ENCODE measurements around the gene KIF1A. TPM values are rescaled to one million over a fixed set of nuclear protein-coding genes. Genes with fewer than 3 reads are reported as not detected.
"Not testable (repeated sequence)": the region's sequence is repeated elsewhere in the genome, so short reads cannot be mapped to it uniquely, and the experiment has no call there.

KIF1A gene
- total RNA-seq, 4 donors from 2014 or later = 1.7 to 4.1 (median 3.4) TPM

- H3K9me3 ChIP-seq = no peaks in the 10 kb centered on the region
- no peak overlapping the region for H3K27ac ChIP-seq (replicated peaks in 1 of 4)
- H3K27me3 ChIP-seq = peaks cover 0 to 56% (median 2%) of the 10 kb centered on the region in 4 donors
- H3K4me3 ChIP-seq = no peak overlapping the region
- WGBS = 74% methylated on average over 29 of the region's 67 CpGs
- no peaks in the 10 kb centered on the region for H3K36me3 ChIP-seq
- no peak for DNase-seq (ENCODE audit: extremely low spot score)
- intact Hi-C loops (cut with DNase I) = loop anchor here (10.0 kb wide), 1 partner anchor 186 kb away; no protein-coding TSS in a partner anchor
- H3K4me1 ChIP-seq = no peaks in the 10 kb centered on the region
- TF ChIP-seq EP300 (IDR thresholded peaks at IDR 0.05) (no peak), POLR2A (IDR thresholded peaks at IDR 0.05; ENCODE audit: low read depth) (no peak), CTCF (IDR thresholded peaks at IDR 0.05) (no peak), POLR2AphosphoS5 (IDR thresholded peaks at IDR 0.05) (no peak)
These were observed 118.8 kb downstream of the KIF1A start for GRCh38 chr2:240701091-240701735.

- peaks cover 0 to 56% (median 2%) of the 10 kb centered on the region in 4 donors for H3K27me3 ChIP-seq
- H3K36me3 ChIP-seq; H3K27ac ChIP-seq (replicated peaks in 1 of 4); H3K4me1 ChIP-seq; H3K9me3 ChIP-seq; H3K4me3 ChIP-seq; DNase-seq (ENCODE audit: extremely low spot score): not testable (repeated sequence)
- WGBS = 84% methylated on average over 17 of the region's 21 CpGs
- intact Hi-C loops (cut with DNase I) = loop anchor here (10.0 kb wide), 1 partner anchor 186 kb away; no protein-coding TSS in a partner anchor
These were observed 119.4 kb downstream of the KIF1A start for GRCh38 chr2:240700616-240701015.

GRCh38 chr2:240699835-240700234 is 120.2 kb downstream of the KIF1A start:
- intact Hi-C loops (cut with DNase I) = loop anchor here (10.0 kb wide), 1 partner anchor 185 kb away; no protein-coding TSS in a partner anchor
- not testable (repeated sequence) for H3K4me3 ChIP-seq; DNase-seq (ENCODE audit: extremely low spot score); H3K27ac ChIP-seq (replicated peaks in 1 of 4); H3K36me3 ChIP-seq; H3K4me1 ChIP-seq; H3K9me3 ChIP-seq
- H3K27me3 ChIP-seq = peaks cover 0 to 50% (median 2%) of the 10 kb centered on the region in 4 donors
- 83% methylated on average over 2 of the region's 8 CpGs for WGBS

- H3K9me3 ChIP-seq; H3K27ac ChIP-seq (replicated peaks in 1 of 4); DNase-seq (ENCODE audit: extremely low spot score); H3K36me3 ChIP-seq; H3K4me1 ChIP-seq; intact Hi-C loops (cut with DNase I); H3K4me3 ChIP-seq: not testable (repeated sequence)
- H3K27me3 ChIP-seq = peaks cover 0 to 42% (median 2%) of the 10 kb centered on the region in 4 donors
- 48% methylated on average over 8 of the region's 33 CpGs for WGBS
These were observed 121.0 kb downstream of the KIF1A start for GRCh38 chr2:240698852-240699561.

GRCh38 chr2:240696469-240696868 is 123.5 kb downstream of the KIF1A start:
- H3K9me3 ChIP-seq; intact Hi-C loops (cut with DNase I); DNase-seq (ENCODE audit: extremely low spot score); H3K36me3 ChIP-seq; H3K4me3 ChIP-seq; H3K4me1 ChIP-seq; H3K27ac ChIP-seq (replicated peaks in 1 of 4): not testable (repeated sequence)
- H3K27me3 ChIP-seq = peaks cover 0 to 17% (median 0%) of the 10 kb centered on the region in 4 donors
- no CpG with 5 or more reads among the region's 13 CpGs for WGBS

- H3K27me3 ChIP-seq; intact Hi-C loops (cut with DNase I); H3K27ac ChIP-seq (replicated peaks in 1 of 4); H3K36me3 ChIP-seq; H3K9me3 ChIP-seq; H3K4me1 ChIP-seq; H3K4me3 ChIP-seq; DNase-seq (ENCODE audit: extremely low spot score): not testable (repeated sequence)
- no CpG with 5 or more reads among the region's 19 CpGs for WGBS
These were observed 124.4 kb downstream of the KIF1A start for GRCh38 chr2:240695593-240695992.

- H3K4me1 ChIP-seq; H3K9me3 ChIP-seq; H3K27ac ChIP-seq (replicated peaks in 1 of 4); DNase-seq (ENCODE audit: extremely low spot score); intact Hi-C loops (cut with DNase I); H3K27me3 ChIP-seq; H3K36me3 ChIP-seq; H3K4me3 ChIP-seq: not testable (repeated sequence)
- no CpG with 5 or more reads among the region's 12 CpGs for WGBS
These were observed 125.7 kb downstream of the KIF1A start for GRCh38 chr2:240694304-240694703.

GRCh38 chr2:240692583-240693561 is 127.1 kb downstream of the KIF1A start:
- WGBS = 80% methylated on average over 3 of the region's 34 CpGs
- H3K27ac ChIP-seq (replicated peaks in 1 of 4); H3K9me3 ChIP-seq; intact Hi-C loops (cut with DNase I); DNase-seq (ENCODE audit: extremely low spot score); H3K27me3 ChIP-seq; H3K4me3 ChIP-seq; H3K36me3 ChIP-seq; H3K4me1 ChIP-seq: not testable (repeated sequence)

GRCh38 chr2:240691631-240692420 is 128.2 kb downstream of the KIF1A start, which contains the start of gene AQP12A:
Gene AQP12A, plus strand, starts transcription at chr2:240691866. Its CDS starts 48 bp downstream, at chr2:240691914.
- H3K4me3 ChIP-seq; H3K36me3 ChIP-seq; intact Hi-C loops (cut with DNase I); H3K4me1 ChIP-seq; H3K9me3 ChIP-seq; H3K27ac ChIP-seq (replicated peaks in 1 of 4); DNase-seq (ENCODE audit: extremely low spot score): not testable (repeated sequence)
- WGBS = 94% methylated on average over 7 of the region's 37 CpGs
- peaks cover 0 to 12% (median 0%) of the 10 kb centered on the region in 4 donors for H3K27me3 ChIP-seq

- H3K27ac ChIP-seq (replicated peaks in 1 of 4); intact Hi-C loops (cut with DNase I); H3K4me3 ChIP-seq; H3K9me3 ChIP-seq; H3K36me3 ChIP-seq; H3K4me1 ChIP-seq; DNase-seq (ENCODE audit: extremely low spot score): not testable (repeated sequence)
- no CpG with 5 or more reads among the region's 2 CpGs for WGBS
- H3K27me3 ChIP-seq = peaks cover 0 to 12% (median 0%) of the 10 kb centered on the region in 4 donors
These were observed 129.0 kb downstream of the KIF1A start for GRCh38 chr2:240691075-240691427.
